GM12878 (cell line): Measurements from ENCODE around the gene RNF126. TPM values are rescaled to one million over a fixed set of nuclear protein-coding genes. Genes with fewer than 3 reads are reported as not detected.

Source experiments
- ATAC-seq: fragments of 200-7000 bp; cut with Tn5 transposase; 3 replicates; pipeline ENCODE4 v1.9.1; 2020; ENCODE audit warnings: mild to moderate bottlenecking, moderate library complexity
- BruUV-seq: library from RNA; stranded (reverse); fragments of 400-500 nt; replicated peaks from 2 replicates; lab custom pipeline; 2021; lab: Mats Ljungman, UMichigan
- CTCF ChIA-PET: fragments of 300-600 bp; sonication (Branson Sonifier 250); formaldehyde crosslinking; extraction: SDS; loops from one replicate; lab custom pipeline; 2021; ENCODE audit warnings: inconsistent platforms; lab: Yijun Ruan, JAX
- POLR2A ChIA-PET: fragments of 350-600 bp; formaldehyde crosslinking; extraction: SDS; loops from one replicate; lab custom pipeline; 2021; ENCODE audit warnings: inconsistent platforms; lab: Charles Lee
- RAD21 ChIA-PET: fragments of 300-600 bp; sonication (Branson Sonifier 250); formaldehyde crosslinking; loops from one replicate; lab custom pipeline; 2023; ENCODE audit warnings: antibody characterized with exemption; ENCODE audit not compliant: unreplicated experiment; lab: Charles Lee
- SMC1A ChIA-PET: fragments of 300-600 bp; sonication (Branson Sonifier 250); formaldehyde crosslinking; loops from one replicate; lab custom pipeline; 2023; ENCODE audit not compliant: unreplicated experiment, uncharacterized antibody; lab: Charles Lee
- DNase-seq: peaks from one replicate; pipeline ENCODE4 v3.0.0-alpha.2; 2011; ENCODE audit warnings: low read depth, low spot score
- FAIRE-seq: peaks from 3 replicates; lab custom pipeline; 2011; peaks lifted over from hg19 to GRCh38; lab: Jason Lieb, UNC
- H2AFZ ChIP-seq: 2 replicates; pipeline ENCODE4 v1.6.0; 2011; ENCODE audit warnings: low read depth, low read length, control low read depth; ENCODE audit not compliant: control insufficient read depth
- H3K27ac ChIP-seq: 2 replicates; pipeline ENCODE4 v1.5.1; 2011; ENCODE audit warnings: control low read depth; ENCODE audit not compliant: control insufficient read depth, insufficient read depth
- H3K27me3 ChIP-seq, 2 experiments: replicated peaks in 1 of 2; 2 replicates each; pipeline versions ENCODE4 v1.6.0 to v1.6.1; 2011; ENCODE audit warnings: low read length in 1 of 2; ENCODE audit not compliant: control insufficient read depth in 2 of 2, insufficient read depth in 2 of 2
- H3K36me3 ChIP-seq, 2 experiments: 2 replicates each; pipeline ENCODE4 v1.5.1; 2011; ENCODE audit warnings: low read length in 1 of 2; ENCODE audit not compliant: control insufficient read depth in 2 of 2, insufficient read depth in 2 of 2
- H3K4me1 ChIP-seq: 2 replicates; pipeline ENCODE4 v1.6.1; 2011; ENCODE audit warnings: mild to moderate bottlenecking, low read length, moderate library complexity, mixed read lengths; ENCODE audit not compliant: control insufficient read depth, insufficient read depth
- H3K4me2 ChIP-seq: 2 replicates; pipeline ENCODE4 v1.6.0; 2011; ENCODE audit warnings: control low read depth; ENCODE audit not compliant: control insufficient read depth, insufficient read depth
- H3K4me3 ChIP-seq: fragments of 200-600 bp; sonication (generic); 2 replicates; pipeline ENCODE4 v1.5.1; 2016
- H3K79me2 ChIP-seq: 2 replicates; pipeline ENCODE4 v1.6.0; 2011; ENCODE audit warnings: low read length; ENCODE audit not compliant: control insufficient read depth, insufficient read depth
- H3K9ac ChIP-seq: 2 replicates; pipeline ENCODE4 v1.8.0; 2011; ENCODE audit warnings: low read length, control low read depth, mixed read lengths; ENCODE audit not compliant: control insufficient read depth, insufficient read depth
- H3K9me3 ChIP-seq: replicated peaks from 3 replicates; pipeline ENCODE4 v1.5.1; 2011; ENCODE audit warnings: mild to moderate bottlenecking, low read length; ENCODE audit not compliant: control insufficient read depth, insufficient read depth
- H4K20me1 ChIP-seq: 2 replicates; pipeline ENCODE4 v1.6.0; 2011; ENCODE audit not compliant: control insufficient read depth, insufficient read depth
- CBX5 ChIP-seq: sonication (generic); IDR thresholded peaks from 2 replicates; pipeline ENCODE4 v1.6.1; 2016; ENCODE audit warnings: low read depth, moderate library complexity, mild to moderate bottlenecking, inconsistent platforms
- HSF1 ChIP-seq: fragments of 150-350 bp; IDR thresholded peaks from 2 replicates; pipeline ENCODE4 v1.6.1; 2014; ENCODE audit warnings: mild to moderate bottlenecking, low read depth, low read length
- IRF3 ChIP-seq: fragments of 450-650 bp; IDR thresholded peaks from 2 replicates; pipeline ENCODE4 v1.6.1; 2014; ENCODE audit warnings: mild to moderate bottlenecking
- KDM1A ChIP-seq: fragments of 200-600 bp; sonication (generic); IDR thresholded peaks from 2 replicates; pipeline ENCODE4 v1.6.1; 2016; ENCODE audit warnings: borderline replicate concordance
- MXI1 ChIP-seq: fragments of 150-350 bp; IDR thresholded peaks from 2 replicates; pipeline ENCODE4 v1.6.1; 2011; ENCODE audit warnings: low read depth, mild to moderate bottlenecking, inconsistent platforms, low read length, improper control_type of control experiment
- NR2C1 ChIP-seq: fragments of 450-650 bp; IDR thresholded peaks from 2 replicates; pipeline ENCODE4 v1.6.1; 2017; ENCODE audit warnings: antibody characterized with exemption, mild to moderate bottlenecking, moderate library complexity
- REST ChIP-seq: IDR thresholded peaks from 2 replicates; pipeline ENCODE4 v1.6.1; 2012; ENCODE audit warnings: mild to moderate bottlenecking, low read depth, low read length
- STAT3 ChIP-seq: IDR thresholded peaks from 2 replicates; pipeline ENCODE4 v1.6.1; 2011; ENCODE audit warnings: low read depth, low read length, improper control_type of control experiment
- WGBS: methylation state at CpG from one replicate; pipeline ENCODE4 v1.1.6; 2016; ENCODE audit warnings: low lambda C conversion rate; ENCODE audit not compliant: insufficient replicate concordance, insufficient coverage; ENCODE audit errors: missing lambda C conversion rate; 5-methylcytosine and 5-hydroxymethylcytosine counted together
- in situ Hi-C: fragments of 300-500 bp; cut with MboI; formaldehyde crosslinking; loops from 9 replicates; pipeline ENCODE4 v1.14.3; 2018; ENCODE audit warnings: mixed read lengths
- intact Hi-C: fragments of 100-400 bp; cut with micrococcal nuclease; formaldehyde crosslinking; loops from one replicate; pipeline ENCODE4 v1.14.2; 2022; ENCODE audit not compliant: unreplicated experiment
- polyA plus RNA-seq, 11 experiments: library from polyadenylated mRNA; depleted of rRNA in 4 of 11; unstranded in 6 of 11; stranded (reverse) in 5 of 11; fragments of >200 nt; fragmentation: Nextera tagmentation in 4 of 11; fragmentation: Illumina TruSeq in 1 of 11; extraction: Ambion mirVana in 4 of 11; extraction: Trizol in 1 of 11; gene quantifications; 1 replicate in 1 of 11; 2 replicates in 10 of 11; pipeline versions ENCODE4 v1.2.1 to v1.2.3, GENCODE V29; 2011 to 2016; ENCODE audit warnings: inconsistent platforms in 2 of 11, missing spikeins in 2 of 11, low read depth in 1 of 11
- total RNA-seq, 4 experiments: library from RNA; depleted of rRNA in 3 of 4; stranded (reverse); fragments of >200 nt in 3 of 4; fragmentation: Illumina TruSeq in 1 of 4; extraction: Trizol in 1 of 4; gene quantifications; 2 replicates each; pipeline versions ENCODE4 v1.2.1 to v1.2.3, GENCODE V29; 2013 to 2021

The RNF126 gene
- total and polyA plus RNA-seq, 10 of the 15 experiments (the other 5 are each of a cell fraction or from before 2014, with no cell fraction given), result 0.45 to 100 (median 50.6) TPM

- ChIA-PET CTCF (no interaction called here), SMC1A (no interaction called here)
- H2AFZ ChIP-seq, result no peak overlapping the region
- H3K27me3 ChIP-seq, result no peaks in the 10 kb centered on the region
- no TSS peak for BruUV-seq
- H4K20me1 ChIP-seq, result no peaks in the 10 kb centered on the region
- WGBS, result 98% methylated on average over 27 of the region's 27 CpGs
- H3K36me3 ChIP-seq, result peaks cover 1 to 9% of the 10 kb centered on the region in 2 experiments; a peak in 3 of 4 replicates
- no peak overlapping the region for H3K9ac ChIP-seq
- DNase-seq, result no peak
- no peak overlapping the region for H3K27ac ChIP-seq
- FAIRE-seq, result no peak
- in situ Hi-C loops, result no loop called here
- H3K4me2 ChIP-seq, result no peak overlapping the region
- TF ChIP-seq HSF1 (no peak), KDM1A (no peak)
- TF ChIP-seq, all 136 proteins: peak for 0
- Histone ChIP-seq H3K4me3 (no peak overlapping the region), H3K79me2 (no peaks in the 10 kb centered on the region), H3K4me1 (no peaks in the 10 kb centered on the region), H3K9me3 (no peaks in the 10 kb centered on the region; the same call in 2 of the 3 replicates)
- no peak for ATAC-seq
- RAD21 ChIA-PET, result no interaction called here
- POLR2A ChIA-PET, result no interaction called here
- intact Hi-C loops, result no loop called here
These were observed 44.2 kb downstream of the RNF126 start for GRCh38 chr19:618674-619285.

- no peak overlapping the region for H2AFZ ChIP-seq
- no peak for ATAC-seq
- DNase-seq, result no peak
- H3K36me3 ChIP-seq, result peaks cover 0 to 9% of the 10 kb centered on the region in 2 experiments; a peak in 2 of 4 replicates
- no peaks in the 10 kb centered on the region for H3K27me3 ChIP-seq
- ChIA-PET CTCF (no interaction called here), POLR2A (no interaction called here), SMC1A (no interaction called here), RAD21 (no interaction called here)
- BruUV-seq, result no TSS peak
- no peaks in the 10 kb centered on the region for H3K4me1 ChIP-seq
- H3K4me3 ChIP-seq, result no peak overlapping the region
- no peak overlapping the region for H3K9ac ChIP-seq
- no peaks in the 10 kb centered on the region; the same call in 2 of the 3 replicates for H3K9me3 ChIP-seq
- no peak for FAIRE-seq
- no peak overlapping the region for H3K27ac ChIP-seq
- no peak overlapping the region for H3K4me2 ChIP-seq
- no peaks in the 10 kb centered on the region for H4K20me1 ChIP-seq
- in situ Hi-C loops, result no loop called here
- intact Hi-C loops, result no loop called here
- over 99% methylated on average over 19 of the region's 19 CpGs for WGBS
- H3K79me2 ChIP-seq, result no peaks in the 10 kb centered on the region
- TF ChIP-seq STAT3, result no peak
- TF ChIP-seq IRF3, result no peak
- no peak for TF ChIP-seq NR2C1
- TF ChIP-seq REST, result no peak
- no peak for TF ChIP-seq MXI1
- TF ChIP-seq CBX5, result no peak
These were observed 44.8 kb downstream of the RNF126 start for GRCh38 chr19:618247-618619.
